ENCODE measurements around the gene IGFL2. TPM values are rescaled to one million over a fixed set of nuclear protein-coding genes. Genes with fewer than 3 reads are reported as not detected.
"Not testable (repeated sequence)": the region's sequence is repeated elsewhere in the genome, so short reads cannot be mapped to it uniquely, and the experiment has no call there.

Gene IGFL2
- total RNA-seq, 1 experiment from 2014 or later: 64.7 TPM

DNA sequence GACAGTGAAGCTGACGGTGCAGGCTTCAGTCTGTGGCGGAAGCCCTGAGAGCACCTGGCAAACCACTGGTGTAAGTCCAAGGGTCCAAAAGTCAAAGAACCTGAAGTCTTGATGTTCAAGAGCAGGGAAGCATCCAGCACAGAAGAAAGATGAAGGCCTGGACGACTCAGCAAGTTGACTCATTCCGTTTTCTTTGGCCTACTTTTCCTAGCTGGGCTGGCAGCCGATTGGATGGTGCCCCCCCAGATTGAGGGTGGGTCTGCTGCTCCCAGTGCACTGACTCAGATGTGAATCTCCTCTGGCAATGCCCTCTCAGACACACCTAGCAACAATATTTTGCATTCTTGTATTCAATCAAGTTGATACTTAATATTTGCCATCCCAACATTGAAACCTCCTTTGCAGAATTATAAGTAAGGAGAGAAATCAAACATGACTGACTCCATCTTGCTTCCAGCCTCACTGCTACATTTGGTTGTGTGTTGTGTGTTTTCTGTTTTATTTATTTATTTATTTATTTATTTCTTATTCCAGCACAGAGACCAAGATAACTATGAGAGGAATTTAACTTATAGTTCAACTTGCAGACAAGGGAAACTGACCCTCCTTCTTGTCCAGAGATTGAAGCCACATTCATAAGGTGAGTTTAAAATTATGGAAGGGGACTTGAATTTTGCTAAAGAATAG lies 32.8 kb downstream of the IGFL2 start:
- Mint-ChIP-seq H3K27ac (ENCODE audit: unreplicated experiment) (no peak overlapping the region), H3K4me1 (ENCODE audit: low read depth, unreplicated experiment) (peaks cover 10% of the 10 kb centered on the region), H3K4me3 (ENCODE audit: unreplicated experiment) (no peak overlapping the region), H3K36me3 (ENCODE audit: insufficient read depth, unreplicated experiment) (peaks cover 5% of the 10 kb centered on the region), H3K27me3 (ENCODE audit: insufficient read depth, unreplicated experiment) (no peaks in the 10 kb centered on the region), H3K9me3 (ENCODE audit: unreplicated experiment) (peaks cover 11% of the 10 kb centered on the region)
- Histone ChIP-seq H3K27me3 (replicated peaks; ENCODE audit: control insufficient read depth, insufficient read depth, low read length) (no peaks in the 10 kb centered on the region), H3K4me3 (ENCODE audit: low read depth, low read length) (no peak overlapping the region), H3K9me3 (0 out of 2 replicates have a peak, but pooled peaks cover 5% of the 10 kb centered on the region), H3K36me3 (ENCODE audit: control insufficient read depth, insufficient read depth, low read length) (no peaks in the 10 kb centered on the region), H3K4me1 (peaks cover 5% of the 10 kb centered on the region; the same call in 1 of the 2 replicates)
- intact Hi-C loops (cut with micrococcal nuclease; ENCODE audit: unreplicated experiment): no loop called here
- ChIA-PET CTCF (no interaction called here), POLR2A (no interaction called here)
- TF ChIP-seq, protein P1, sequence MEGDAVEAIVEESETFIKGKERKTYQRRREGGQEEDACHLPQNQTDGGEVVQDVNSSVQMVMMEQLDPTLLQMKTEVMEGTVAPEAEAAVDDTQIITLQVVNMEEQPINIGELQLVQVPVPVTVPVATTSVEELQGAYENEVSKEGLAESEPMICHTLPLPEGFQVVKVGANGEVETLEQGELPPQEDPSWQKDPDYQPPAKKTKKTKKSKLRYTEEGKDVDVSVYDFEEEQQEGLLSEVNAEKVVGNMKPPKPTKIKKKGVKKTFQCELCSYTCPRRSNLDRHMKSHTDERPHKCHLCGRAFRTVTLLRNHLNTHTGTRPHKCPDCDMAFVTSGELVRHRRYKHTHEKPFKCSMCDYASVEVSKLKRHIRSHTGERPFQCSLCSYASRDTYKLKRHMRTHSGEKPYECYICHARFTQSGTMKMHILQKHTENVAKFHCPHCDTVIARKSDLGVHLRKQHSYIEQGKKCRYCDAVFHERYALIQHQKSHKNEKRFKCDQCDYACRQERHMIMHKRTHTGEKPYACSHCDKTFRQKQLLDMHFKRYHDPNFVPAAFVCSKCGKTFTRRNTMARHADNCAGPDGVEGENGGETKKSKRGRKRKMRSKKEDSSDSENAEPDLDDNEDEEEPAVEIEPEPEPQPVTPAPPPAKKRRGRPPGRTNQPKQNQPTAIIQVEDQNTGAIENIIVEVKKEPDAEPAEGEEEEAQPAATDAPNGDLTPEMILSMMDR (IDR thresholded peaks at IDR 0.05; ENCODE audit: insufficient read depth in 1 of 2, low read depth in 1 of 2, low read length in 1 of 2, severe bottlenecking in 1 of 2, unreplicated experiment in 1 of 2): no peak
- BruUV-seq (replicated peaks): no TSS peak
- DNase-seq: no peak

DNA sequence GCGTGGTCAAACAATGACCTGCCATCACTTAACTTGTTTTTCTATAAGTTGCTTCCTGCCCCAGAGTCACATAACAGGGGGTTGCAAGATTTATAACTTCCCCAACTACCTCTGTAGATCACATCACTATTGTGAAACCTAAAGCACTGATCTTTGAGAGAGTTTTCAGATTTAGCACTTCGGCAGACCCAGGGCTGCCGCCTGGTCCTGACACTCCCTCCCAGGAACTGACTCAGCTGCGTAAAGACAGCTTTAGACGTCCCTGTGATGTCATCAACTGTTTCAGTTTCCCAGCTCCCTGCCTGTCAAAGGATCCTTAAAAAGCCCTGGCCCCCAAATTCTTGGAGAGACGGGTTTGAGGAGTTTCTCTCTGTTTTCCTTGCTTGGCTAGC lies 33.3 kb downstream of the IGFL2 start:
- CTCF ChIA-PET: no interaction called here
- no peak for DNase-seq

DNA sequence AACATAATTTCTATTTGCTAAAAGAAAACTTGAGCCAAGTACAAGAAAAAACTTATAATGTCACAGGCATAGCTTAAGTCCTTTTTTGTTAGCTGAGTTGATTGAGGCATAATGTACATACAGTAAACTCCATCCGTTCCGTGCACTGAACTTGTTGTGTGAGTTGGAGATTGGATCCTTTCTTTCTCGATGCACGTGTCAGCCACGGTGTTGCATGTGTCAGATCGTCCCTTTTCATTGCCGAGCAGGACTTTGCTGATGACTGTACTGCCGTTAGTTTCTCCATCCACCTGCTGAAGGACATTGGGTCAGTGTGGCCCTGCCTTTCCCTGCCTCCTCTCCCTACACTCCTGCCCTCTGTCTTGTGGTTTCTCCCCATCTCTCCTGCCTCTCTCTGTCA lies 34.4 kb downstream of the IGFL2 start:
- Histone ChIP-seq H3K9me3 (0 out of 2 replicates have a peak, but pooled peaks cover 5% of the 10 kb centered on the region), H3K4me1 (peaks cover 12% of the 10 kb centered on the region), H3K27me3 (replicated peaks; ENCODE audit: control insufficient read depth, insufficient read depth, low read length) (no peaks in the 10 kb centered on the region), H3K36me3 (ENCODE audit: control insufficient read depth, insufficient read depth, low read length) (no peaks in the 10 kb centered on the region), H3K4me3 (ENCODE audit: low read depth, low read length) (no peak overlapping the region)
- Mint-ChIP-seq H3K4me3 (ENCODE audit: unreplicated experiment) (no peak overlapping the region), H3K9me3 (ENCODE audit: unreplicated experiment) (peaks cover 11% of the 10 kb centered on the region), H3K4me1 (ENCODE audit: low read depth, unreplicated experiment) (peaks cover 16% of the 10 kb centered on the region), H3K36me3 (ENCODE audit: insufficient read depth, unreplicated experiment) (no peaks in the 10 kb centered on the region), H3K27ac (ENCODE audit: unreplicated experiment) (no peak overlapping the region), H3K27me3 (ENCODE audit: insufficient read depth, unreplicated experiment) (no peaks in the 10 kb centered on the region)
- intact Hi-C loops (cut with micrococcal nuclease; ENCODE audit: unreplicated experiment): no loop called here
- TF ChIP-seq, protein P1 (IDR thresholded peaks at IDR 0.05; ENCODE audit: insufficient read depth in 1 of 2, low read depth in 1 of 2, low read length in 1 of 2, severe bottlenecking in 1 of 2, unreplicated experiment in 1 of 2): no peak
- DNase-seq: no peak
- no TSS peak for BruUV-seq (replicated peaks)
- POLR2A ChIA-PET: interaction anchor here (0.7 kb wide), 1 partner anchor 35 kb away, joined by 4 read pairs; no protein-coding TSS in a partner anchor
- CTCF ChIA-PET: no interaction called here

More for the DNA sequence above, 33.3 kb downstream of the IGFL2 start:
- BruUV-seq (replicated peaks): no TSS peak
- Histone ChIP-seq H3K9me3 (0 out of 2 replicates have a peak, but pooled peaks cover 5% of the 10 kb centered on the region), H3K4me3 (ENCODE audit: low read depth, low read length) (no peak overlapping the region), H3K4me1 (peaks cover 6% of the 10 kb centered on the region), H3K27me3 (replicated peaks; ENCODE audit: control insufficient read depth, insufficient read depth, low read length) (no peaks in the 10 kb centered on the region), H3K36me3 (ENCODE audit: control insufficient read depth, insufficient read depth, low read length) (no peaks in the 10 kb centered on the region)
- Mint-ChIP-seq H3K4me1 (ENCODE audit: low read depth, unreplicated experiment) (peaks cover 10% of the 10 kb centered on the region), H3K9me3 (ENCODE audit: unreplicated experiment) (peaks cover 11% of the 10 kb centered on the region), H3K36me3 (ENCODE audit: insufficient read depth, unreplicated experiment) (peaks cover 5% of the 10 kb centered on the region), H3K27me3 (ENCODE audit: insufficient read depth, unreplicated experiment) (no peaks in the 10 kb centered on the region), H3K27ac (ENCODE audit: unreplicated experiment) (no peak overlapping the region), H3K4me3 (ENCODE audit: unreplicated experiment) (no peak overlapping the region)
- TF ChIP-seq, protein P1 (IDR thresholded peaks at IDR 0.05; ENCODE audit: insufficient read depth in 1 of 2, low read depth in 1 of 2, low read length in 1 of 2, severe bottlenecking in 1 of 2, unreplicated experiment in 1 of 2): no peak
- intact Hi-C loops (cut with micrococcal nuclease; ENCODE audit: unreplicated experiment): no loop called here
- POLR2A ChIA-PET: no interaction called here

DNA sequence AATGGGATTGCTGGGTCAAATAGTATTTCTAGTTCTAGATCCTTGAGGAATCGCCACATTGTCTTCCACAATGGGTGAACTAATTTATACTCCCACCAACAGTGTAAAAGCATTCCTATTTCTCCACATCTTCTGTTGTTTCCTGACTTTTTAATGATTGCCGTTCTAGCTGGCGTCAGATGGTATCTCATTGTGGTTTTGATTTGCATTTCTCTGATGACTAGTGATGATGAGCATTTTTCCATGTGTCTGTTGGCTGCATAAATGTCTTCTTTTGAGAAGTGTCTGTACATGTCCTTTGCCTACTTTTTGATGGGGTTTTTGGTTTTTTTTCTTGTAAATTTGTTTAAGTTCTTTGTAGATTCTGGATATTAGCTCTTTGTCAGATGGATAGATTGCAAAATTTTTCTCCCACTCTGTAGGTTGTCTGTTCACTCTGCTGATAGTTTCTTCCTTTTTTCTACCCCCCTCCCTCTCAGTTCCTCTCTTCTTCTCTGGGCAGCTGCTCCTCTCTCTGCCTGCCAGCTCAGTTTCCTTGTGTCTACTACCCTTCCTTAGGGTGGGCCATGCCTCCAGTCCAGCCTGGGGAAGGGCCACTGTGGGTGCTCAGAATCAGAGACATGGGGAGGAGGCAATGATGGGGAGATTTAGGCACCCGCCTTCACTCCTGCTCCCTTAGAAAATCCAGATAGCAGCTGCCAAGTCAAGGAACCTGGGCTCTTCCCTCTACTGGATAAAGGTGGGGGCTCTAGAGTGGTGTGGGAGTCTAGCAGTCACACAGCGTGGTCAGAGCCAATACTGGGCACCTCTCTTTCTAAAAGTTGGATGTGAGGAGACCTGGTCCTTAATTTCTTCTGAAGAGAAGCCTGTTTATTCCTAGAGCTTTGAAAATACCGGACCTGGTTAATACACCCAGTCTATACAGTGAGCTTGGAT lies 37.0 kb downstream of the IGFL2 start:
- H3K4me3 ChIP-seq (ENCODE audit: low read depth, low read length); DNase-seq; H3K9me3 ChIP-seq; H3K36me3 Mint-ChIP-seq (ENCODE audit: insufficient read depth, unreplicated experiment); H3K27me3 Mint-ChIP-seq (ENCODE audit: insufficient read depth, unreplicated experiment); H3K27me3 ChIP-seq (replicated peaks; ENCODE audit: control insufficient read depth, insufficient read depth, low read length); BruUV-seq (replicated peaks); H3K27ac Mint-ChIP-seq (ENCODE audit: unreplicated experiment); H3K36me3 ChIP-seq (ENCODE audit: control insufficient read depth, insufficient read depth, low read length); H3K4me3 Mint-ChIP-seq (ENCODE audit: unreplicated experiment); POLR2A ChIA-PET: not testable (repeated sequence)
- H3K4me1 ChIP-seq: peaks cover 10% of the 10 kb centered on the region
- peaks cover 17% of the 10 kb centered on the region for H3K4me1 Mint-ChIP-seq (ENCODE audit: low read depth, unreplicated experiment)
- CTCF ChIA-PET: interaction anchor here (0.5 kb wide), 1 partner anchor 353 kb away, joined by 6 read pairs; no protein-coding TSS in a partner anchor
- peaks cover 11% of the 10 kb centered on the region for H3K9me3 Mint-ChIP-seq (ENCODE audit: unreplicated experiment)
- intact Hi-C loops (cut with micrococcal nuclease; ENCODE audit: unreplicated experiment): loop anchor here (5.0 kb wide), 2 partner anchors 38 to 158 kb away; partner anchors contain the start of gene IGFL2

Measured in Caco-2 (cell line).